Stimulated activated naive B cell treated with anti-CD40 and anti-IgM and Interleukin-4, amounts not matched to agents 10 μg/mL and 1 μg/mL and 100 μg/mL, for 72 hours (primary cell): Measurements from ENCODE around the gene COL1A1.
A peak's percentile ranks its signal among the peaks of the same experiment; 100 is the strongest.

Experiments used
- ATAC-seq, 2 donors: fragments of 150-1000 bp; cut with Tn5 transposase; replicated peaks; 2 replicates each; pipeline ENCODE4 v1.10.0; 2021; ENCODE audit warnings: moderate library complexity in 1 of 2
- DNase-seq: peaks from one replicate; pipeline ENCODE4 v3.0.0; 2021
- H3K27ac Mint-ChIP-seq: one replicate; pipeline ENCODE4 v1.8.0; 2022; ENCODE audit warnings: mild to moderate bottlenecking, mixed read lengths
- H3K27me3 Mint-ChIP-seq, 2 donors: one replicate each; pipeline ENCODE4 v1.8.0; 2022; ENCODE audit warnings: mixed read lengths in 2 of 2
- H3K36me3 Mint-ChIP-seq, 2 donors: one replicate each; pipeline ENCODE4 v1.8.0; 2022; ENCODE audit warnings: mixed read lengths in 2 of 2, mild to moderate bottlenecking in 1 of 2
- H3K4me1 Mint-ChIP-seq, 2 donors: one replicate each; pipeline ENCODE4 v1.8.0; 2022; ENCODE audit warnings: mixed read lengths in 2 of 2, mild to moderate bottlenecking in 1 of 2
- H3K4me3 Mint-ChIP-seq, 2 donors: one replicate each; pipeline ENCODE4 v1.8.0; 2022; ENCODE audit warnings: mild to moderate bottlenecking in 2 of 2, mixed read lengths in 2 of 2, moderate library complexity in 1 of 2
- H3K9me3 Mint-ChIP-seq, 2 donors: one replicate each; pipeline ENCODE4 v1.8.0; 2022; ENCODE audit warnings: mixed read lengths in 2 of 2, mild to moderate bottlenecking in 1 of 2

The COL1A1 gene

DNA sequence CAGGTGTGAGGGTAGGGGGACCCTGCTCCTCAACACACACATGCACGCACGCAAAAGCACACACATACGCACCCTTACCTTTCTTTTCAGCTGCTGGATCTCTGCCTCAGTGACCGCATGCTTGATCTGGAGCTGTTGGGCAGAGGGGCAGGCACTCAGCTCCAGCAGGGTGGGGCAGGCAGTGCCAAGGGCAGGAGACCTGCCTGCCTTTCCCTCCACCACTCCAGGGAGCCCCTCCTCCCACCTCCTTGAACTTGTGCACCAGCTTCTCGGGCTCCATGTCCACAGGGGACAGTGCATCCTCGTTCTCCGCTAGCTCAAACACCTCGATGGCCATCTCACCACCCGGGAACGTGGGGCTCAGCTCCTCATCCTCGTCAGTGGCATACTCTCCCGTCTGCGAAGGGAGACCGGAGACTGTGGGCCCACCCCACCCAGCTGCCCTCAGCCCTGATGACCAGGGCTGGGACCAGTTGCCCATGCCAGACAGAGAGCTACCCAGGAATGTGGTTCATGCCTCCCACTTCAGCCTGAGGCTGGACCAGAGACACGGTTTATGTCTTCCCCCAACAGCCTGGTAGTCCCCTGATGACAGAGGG lies 62.1 kb downstream of the COL1A1 start:
- no peak for ATAC-seq
- Mint-ChIP-seq H3K27ac (peak overlapping the region; percentile 76), H3K4me1 (peaks cover 58 to 79% of the 10 kb centered on the region in 2 donors), H3K36me3 (peaks cover 77 to 89% of the 10 kb centered on the region in 2 donors), H3K9me3 (no peaks in the 10 kb centered on the region), H3K4me3 (no peak overlapping the region), H3K27me3 (no peaks in the 10 kb centered on the region)
- no peak for DNase-seq

DNA sequence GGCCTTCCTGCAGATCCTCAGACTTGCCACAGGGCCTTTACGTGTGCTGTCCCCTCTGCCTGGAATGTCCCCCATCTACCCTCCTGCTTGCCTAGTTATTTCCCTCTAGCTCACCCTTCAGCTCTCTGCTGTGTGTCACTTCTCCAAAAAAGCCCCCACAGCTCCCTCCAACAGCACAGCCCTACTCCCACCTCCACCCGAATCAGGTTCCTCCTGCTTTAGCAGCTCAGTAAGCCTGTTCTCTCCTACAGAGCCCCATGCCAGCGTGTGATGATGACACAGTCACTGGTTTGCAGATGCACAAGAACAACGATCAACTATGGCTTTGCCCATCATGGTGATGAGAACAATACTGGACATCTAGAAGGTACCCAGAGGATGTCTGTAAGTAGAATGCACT lies 64.4 kb downstream of the COL1A1 start:
- peaks cover 69 to 85% of the 10 kb centered on the region in 2 donors for H3K36me3 Mint-ChIP-seq
- H3K4me1 Mint-ChIP-seq = peaks cover 49 to 75% of the 10 kb centered on the region in 2 donors
- H3K9me3 Mint-ChIP-seq = no peaks in the 10 kb centered on the region
- ATAC-seq (no peak), DNase-seq (no peak)
- H3K4me3 Mint-ChIP-seq = no peak overlapping the region
- H3K27ac Mint-ChIP-seq = peak overlapping the region; percentile 76
- no peaks in the 10 kb centered on the region for H3K27me3 Mint-ChIP-seq

DNA sequence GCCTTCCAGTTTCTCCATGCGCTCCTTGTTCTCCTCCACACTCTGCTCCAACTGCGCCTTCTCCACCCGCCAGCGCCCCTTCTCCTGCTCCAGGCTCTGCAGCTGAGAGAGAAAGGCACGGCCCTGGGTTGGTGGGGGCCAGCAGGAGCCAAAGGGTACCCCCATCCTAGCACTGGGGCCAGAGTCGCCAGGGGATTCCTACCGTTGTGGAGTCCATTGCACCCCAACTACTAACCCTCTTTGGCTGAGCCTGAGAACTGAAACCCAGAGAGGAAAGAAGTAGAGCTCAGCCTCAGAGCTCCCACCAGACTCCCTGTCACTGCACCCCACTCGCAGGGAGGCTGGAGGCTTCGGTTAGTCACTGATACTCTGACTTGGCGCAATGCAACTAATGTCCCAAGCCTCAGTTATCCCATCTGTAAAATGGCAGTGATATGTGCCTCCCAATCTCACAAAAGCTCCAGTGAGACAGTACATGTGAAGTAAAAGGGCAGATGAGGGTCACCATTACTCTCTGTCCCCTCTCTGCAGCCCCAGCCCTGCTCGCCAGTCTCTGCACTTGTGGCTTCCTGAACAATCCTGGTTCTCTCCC lies 65.2 kb downstream of the COL1A1 start:
- Mint-ChIP-seq H3K27me3 (no peaks in the 10 kb centered on the region), H3K4me3 (no peak overlapping the region), H3K9me3 (no peaks in the 10 kb centered on the region), H3K27ac (peak overlapping the region; percentile 76), H3K36me3 (peaks cover 61 to 85% of the 10 kb centered on the region in 2 donors), H3K4me1 (peaks cover 49 to 75% of the 10 kb centered on the region in 2 donors)
- ATAC-seq (no peak), DNase-seq (no peak)

GRCh38 chr17:50135316-50136095 lies 65.9 kb downstream of the COL1A1 start:
- ATAC-seq = no peak
- Mint-ChIP-seq H3K27me3 (no peaks in the 10 kb centered on the region), H3K4me3 (no peak overlapping the region), H3K4me1 (peaks cover 51 to 75% of the 10 kb centered on the region in 2 donors), H3K9me3 (no peaks in the 10 kb centered on the region), H3K36me3 (peaks cover 57 to 85% of the 10 kb centered on the region in 2 donors), H3K27ac (peak overlapping the region; percentile 62)
- DNase-seq = no peak

- no peak overlapping the region for H3K4me3 Mint-ChIP-seq
- H3K4me1 Mint-ChIP-seq = peaks cover 46 to 69% of the 10 kb centered on the region in 2 donors
- no peaks in the 10 kb centered on the region for H3K27me3 Mint-ChIP-seq
- DNase-seq (no peak), ATAC-seq (no peak)
- H3K36me3 Mint-ChIP-seq = peaks cover 47 to 75% of the 10 kb centered on the region in 2 donors
- no peaks in the 10 kb centered on the region for H3K9me3 Mint-ChIP-seq
- H3K27ac Mint-ChIP-seq = peak overlapping the region; percentile 56
Measured at GRCh38 chr17:50134206-50135110, 67.0 kb downstream of the COL1A1 start.

DNA sequence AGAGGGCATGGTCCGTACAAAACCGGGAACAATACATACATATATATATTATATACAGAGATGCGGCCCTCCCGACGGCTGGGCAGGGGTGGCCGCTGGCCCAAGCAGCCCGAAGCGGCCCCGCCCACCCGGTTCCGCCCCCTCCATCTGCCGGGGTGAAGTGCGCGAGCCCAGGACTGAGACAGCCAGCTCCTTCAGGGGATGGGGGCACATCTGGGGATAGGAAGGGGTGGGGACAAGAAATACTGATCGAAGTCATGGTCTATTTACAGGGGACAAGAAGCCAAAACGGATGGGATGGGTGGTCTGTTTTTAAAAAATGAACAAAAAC lies 67.7 kb downstream of the COL1A1 start:
- Mint-ChIP-seq H3K36me3 (peaks cover 42 to 68% of the 10 kb centered on the region in 2 donors), H3K27me3 (peaks cover 2 to 4% of the 10 kb centered on the region in 2 donors), H3K4me3 (no peak overlapping the region), H3K27ac (peak overlapping the region; percentile 56), H3K9me3 (no peaks in the 10 kb centered on the region), H3K4me1 (peaks cover 45 to 73% of the 10 kb centered on the region in 2 donors)
- DNase-seq = no peak
- no peak for ATAC-seq
